Activated gamma-delta T cell treated with Interleukin-2 at 50 U/mL for 16 hours (primary cell): ENCODE results near the gene SLC49A4.

Source experiments
- DNase-seq: peaks from one replicate; pipeline ENCODE4 v3.0.0-alpha.2; 2020

The SLC49A4 gene

DNA sequence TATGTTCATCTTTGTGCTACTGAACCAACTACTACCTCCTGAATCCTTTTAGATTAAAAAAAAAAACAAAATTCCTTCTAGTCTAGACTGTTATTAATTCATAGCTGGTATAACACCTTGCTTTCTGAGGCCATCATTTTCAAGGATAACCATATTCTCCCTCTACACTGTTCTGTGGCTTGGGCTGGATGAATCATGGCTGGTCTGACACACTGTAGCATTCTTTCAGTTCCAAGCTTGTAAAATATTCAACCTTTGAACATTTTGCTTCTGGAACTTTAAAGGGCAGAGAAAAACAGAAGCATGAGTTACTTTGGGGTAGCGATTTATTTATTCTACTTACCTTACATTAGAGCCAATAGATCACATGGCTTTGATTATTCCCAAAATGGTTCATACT, 8.8 kb upstream of the SLC49A4 start:
- DNase-seq = no peak

DNA sequence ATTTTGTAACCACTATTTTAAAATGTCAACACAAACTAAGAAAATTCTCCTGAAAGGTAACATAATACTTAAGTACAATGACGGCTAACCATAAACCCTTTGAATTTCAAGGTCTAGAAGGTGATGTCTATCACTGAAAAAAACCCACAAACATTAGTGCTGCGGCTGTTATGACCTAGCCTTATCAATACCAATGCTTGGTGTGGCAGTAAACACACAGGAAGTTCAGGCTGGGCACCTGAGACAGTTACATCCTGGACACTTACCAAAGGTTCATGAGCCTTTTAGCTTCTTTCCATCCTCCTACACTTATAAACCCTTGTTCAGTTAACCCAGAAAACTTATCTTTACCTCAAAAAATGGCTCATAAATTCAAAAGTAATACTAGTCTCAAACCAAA, 7.0 kb upstream of the SLC49A4 start:
- no peak for DNase-seq

DNA sequence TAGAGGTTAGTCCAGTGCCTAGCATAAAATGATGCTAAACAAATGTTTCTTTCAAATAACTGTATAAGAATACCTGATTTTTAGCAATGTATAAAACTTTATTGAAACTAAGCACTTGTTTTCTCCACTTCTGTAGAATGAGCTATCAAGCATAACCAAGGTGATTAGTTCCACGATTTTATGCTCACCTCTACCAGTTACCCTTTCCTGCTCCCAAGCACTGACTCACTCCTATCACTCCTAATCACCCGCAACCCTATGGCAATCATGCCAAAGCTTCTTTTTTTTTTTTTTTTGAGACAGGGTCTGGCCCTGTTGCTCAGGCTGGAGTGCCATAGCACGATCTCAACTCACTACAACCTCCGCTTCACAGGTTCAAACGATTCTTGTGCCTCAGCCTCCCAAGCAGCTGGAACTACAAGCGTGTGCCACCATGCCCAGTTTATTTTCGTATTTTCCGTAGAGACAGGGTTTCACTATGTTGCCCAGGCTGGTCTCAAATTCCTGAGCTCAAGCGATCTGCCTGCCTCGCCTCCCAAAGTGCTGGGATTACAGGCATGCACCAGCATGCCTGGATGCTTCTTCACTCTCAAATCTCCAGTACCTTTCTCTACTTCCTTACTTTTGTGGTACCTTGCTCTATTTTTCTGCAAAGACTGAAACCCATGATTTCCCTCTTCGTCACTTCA, 5.1 kb upstream of the SLC49A4 start:
- no peak for DNase-seq

DNA sequence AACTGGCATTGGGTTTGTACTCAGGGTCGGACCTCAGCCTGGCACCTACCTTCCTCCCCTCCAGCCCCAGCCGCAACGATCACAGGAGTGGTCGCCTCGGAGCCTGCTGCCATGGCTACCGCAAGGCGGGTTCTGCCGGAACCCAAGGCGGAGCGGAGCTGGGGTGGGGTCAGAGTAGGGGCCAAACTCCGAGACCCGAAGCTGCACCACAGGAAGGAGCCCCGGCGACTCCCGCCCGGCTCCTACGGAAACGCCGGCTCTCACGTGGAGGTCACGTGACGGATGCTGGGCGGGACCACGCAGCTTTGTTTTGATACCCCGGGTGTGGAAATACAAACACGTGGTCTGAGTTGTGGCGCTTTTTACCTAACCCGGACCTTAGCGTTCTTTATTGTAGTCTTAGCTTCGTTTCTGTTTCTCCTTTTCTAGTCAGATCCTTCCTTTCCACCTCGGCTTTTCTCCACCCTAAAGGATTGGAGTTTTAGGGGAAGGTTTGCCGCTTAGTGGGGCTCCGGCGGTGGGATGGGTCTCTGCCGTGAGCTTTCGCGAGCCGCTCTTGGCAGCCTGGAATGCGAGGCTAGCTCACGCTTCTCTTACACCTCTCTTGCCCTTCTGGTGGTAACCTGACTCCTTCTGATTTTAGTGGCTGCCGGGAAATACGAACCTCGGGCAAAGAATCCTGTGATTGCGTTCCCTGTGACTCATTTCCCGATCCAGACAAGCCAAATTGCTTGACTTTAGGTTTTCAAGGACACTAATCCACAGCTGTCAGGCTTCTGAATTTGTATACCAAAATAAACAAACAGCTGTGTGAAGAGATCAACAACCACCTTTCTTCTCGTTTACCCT, 1.1 kb upstream of the SLC49A4 start, which contains the start of gene HSPBAP1:
TSS of gene HSPBAP1 (minus strand) at position 264 of the 849 bp plus-strand sequence. CDS start at position 113, 151 bp downstream.
- DNase-seq = peak; percentile 90

DNA sequence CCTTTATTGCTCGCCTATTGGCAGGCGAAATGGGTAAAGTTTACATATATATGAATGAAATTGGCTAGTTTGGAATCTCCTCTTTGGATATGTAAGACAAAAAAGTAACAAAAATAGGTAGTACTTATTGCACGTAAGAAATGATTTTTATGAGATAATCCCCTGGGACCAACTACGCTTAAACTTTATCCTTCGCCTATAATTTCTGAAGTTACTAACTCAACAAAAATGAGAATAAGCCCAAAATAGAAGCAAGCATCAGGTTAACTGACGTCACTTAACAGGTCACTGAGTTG, 438 bp upstream of the SLC49A4 start:
- DNase-seq = no peak

DNA sequence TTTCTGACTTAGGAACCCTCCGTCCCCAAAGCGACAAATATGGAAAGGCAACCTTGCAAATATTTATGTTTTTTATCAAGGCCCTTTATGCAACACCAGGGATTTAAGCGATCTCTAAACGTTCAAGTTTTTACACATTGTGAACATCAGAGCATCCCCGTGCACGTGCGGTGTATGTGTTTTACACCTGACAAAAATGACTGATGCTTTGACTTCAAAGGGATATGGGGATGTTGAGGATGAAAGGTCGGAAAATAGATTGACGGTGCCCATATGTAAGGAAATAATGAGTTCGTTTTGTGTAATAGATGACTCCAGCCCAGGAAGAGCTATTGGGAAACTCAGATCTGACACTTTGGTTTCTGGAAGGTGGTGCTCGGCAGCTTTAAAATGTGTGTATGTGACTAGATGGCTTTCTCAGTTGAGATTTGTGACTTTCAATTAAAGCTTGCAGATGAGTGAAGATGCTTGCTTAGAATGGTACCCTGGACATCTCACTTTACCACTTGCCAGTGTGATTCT, 866 bp downstream of the SLC49A4 start:
- DNase-seq = no peak

DNA sequence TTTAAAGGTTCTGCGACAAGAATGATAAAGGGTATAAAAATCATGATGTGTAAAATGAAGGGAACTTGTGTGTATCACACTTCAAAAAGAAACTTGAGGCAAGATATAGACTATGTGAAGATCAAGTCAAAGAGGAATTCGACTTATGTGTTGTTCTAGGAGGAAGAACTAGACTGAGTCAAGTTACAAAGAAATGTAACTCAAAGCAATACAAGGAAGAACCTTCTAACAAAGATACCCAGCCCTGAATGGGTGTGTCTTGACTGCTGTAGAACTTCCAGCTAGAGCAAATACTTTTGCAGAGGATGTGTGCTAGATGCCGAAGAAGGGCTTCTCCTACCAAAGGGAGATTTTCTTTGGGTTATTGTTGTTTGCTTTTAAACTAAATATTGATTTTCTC, 2.4 kb downstream of the SLC49A4 start:
- DNase-seq = no peak

DNA sequence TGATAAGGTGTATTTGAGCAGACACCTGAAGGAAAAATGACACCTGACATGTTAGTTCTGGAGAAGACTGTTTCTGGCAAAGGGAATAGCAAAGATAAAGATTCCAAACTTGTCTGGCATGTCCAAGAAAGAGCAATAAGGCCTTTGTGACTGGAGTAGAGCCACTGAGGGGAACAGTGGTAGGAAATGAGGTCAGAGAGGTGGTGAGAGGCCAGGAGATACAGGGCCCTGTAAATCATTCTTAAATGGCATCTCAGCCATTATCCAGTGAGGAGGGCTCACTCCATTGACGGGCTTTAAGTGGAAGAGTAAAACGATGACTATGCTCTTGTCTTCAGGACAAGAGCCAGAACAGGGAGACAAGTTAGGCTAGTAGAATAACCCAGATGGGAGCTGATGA, 4.5 kb downstream of the SLC49A4 start:
- DNase-seq = no peak

DNA sequence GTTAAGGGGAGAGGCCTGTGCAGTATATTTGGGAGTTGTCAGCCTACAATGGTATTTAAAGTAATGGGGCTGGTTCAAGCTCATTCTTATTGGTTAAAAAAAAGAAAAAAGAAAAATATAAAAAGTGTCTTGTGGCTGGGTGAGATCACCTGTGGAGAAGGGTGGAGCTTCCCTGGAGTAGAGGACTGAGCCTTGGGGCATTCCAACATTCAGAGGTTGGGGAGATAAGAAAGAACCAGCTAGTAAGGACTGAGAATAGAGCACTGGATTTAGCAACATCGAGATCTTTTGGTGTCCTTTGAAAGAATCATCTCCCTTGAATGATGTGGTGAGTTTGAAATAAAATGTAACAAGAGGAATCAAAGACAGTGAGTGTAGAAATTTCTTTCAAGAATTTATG, 5.2 kb downstream of the SLC49A4 start:
- no peak for DNase-seq

DNA sequence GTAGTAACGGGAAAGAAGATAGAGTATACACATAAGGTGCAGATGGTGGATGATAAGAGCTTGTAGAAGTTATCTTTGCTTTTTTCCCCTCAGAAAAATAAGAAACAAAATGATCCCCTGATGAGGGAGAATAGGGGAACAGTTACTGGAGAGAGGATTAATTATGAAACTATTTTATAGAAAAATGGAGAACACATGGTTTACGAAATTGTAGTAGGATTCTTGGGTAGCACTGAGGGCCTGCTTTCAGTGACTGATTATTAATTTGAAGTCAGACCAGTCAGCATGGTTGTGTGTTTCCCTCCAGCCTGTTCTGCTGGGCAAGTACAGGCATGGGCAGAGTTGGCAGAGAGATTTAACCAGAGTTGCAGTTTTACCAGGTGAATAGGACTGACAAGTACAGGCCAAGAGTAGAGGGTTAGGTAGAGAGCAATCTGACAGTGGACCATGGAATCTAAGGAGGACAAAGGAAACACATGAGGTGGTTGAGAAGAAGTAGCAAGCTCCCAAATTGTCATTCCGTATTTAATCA, 5.9 kb downstream of the SLC49A4 start:
- DNase-seq = no peak

DNA sequence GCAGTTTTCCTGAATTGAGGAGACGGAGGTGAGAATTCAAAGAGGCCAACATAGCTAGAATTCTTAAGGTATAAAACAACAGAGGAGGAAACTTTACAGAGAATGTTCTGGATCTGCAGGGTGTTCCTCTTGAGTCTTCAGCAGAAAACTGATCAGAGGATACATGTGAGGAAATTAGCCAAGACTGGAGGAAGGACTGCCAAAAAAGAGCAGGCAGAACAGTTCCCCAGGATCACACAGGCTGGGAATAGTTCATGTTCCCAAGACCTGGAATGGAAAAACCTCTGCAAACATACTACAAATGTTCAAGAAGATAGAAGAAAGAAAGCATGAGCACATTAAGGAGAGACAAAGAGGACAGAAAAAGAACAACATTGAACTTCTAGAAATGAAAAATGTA, 7.5 kb downstream of the SLC49A4 start:
- no peak for DNase-seq

DNA sequence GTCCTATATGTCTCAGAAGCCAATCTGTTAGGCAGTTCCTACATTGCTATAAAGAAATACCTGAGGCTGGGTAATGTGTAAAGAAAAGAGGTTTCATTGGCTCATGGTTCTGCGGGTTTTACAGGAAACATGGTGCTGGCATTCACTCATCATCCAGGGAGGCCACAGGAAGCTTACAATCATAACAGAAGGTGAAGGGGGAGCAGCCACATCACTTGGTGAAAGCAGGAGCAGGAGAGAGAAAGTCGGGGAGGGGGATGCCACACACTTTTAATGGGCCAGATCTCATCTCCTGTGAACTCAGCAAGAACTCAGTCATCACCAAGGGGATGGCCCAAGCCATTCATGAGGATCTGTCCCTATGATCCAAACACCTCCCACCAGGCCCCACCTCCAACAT, 9.1 kb downstream of the SLC49A4 start:
- no peak for DNase-seq

DNA sequence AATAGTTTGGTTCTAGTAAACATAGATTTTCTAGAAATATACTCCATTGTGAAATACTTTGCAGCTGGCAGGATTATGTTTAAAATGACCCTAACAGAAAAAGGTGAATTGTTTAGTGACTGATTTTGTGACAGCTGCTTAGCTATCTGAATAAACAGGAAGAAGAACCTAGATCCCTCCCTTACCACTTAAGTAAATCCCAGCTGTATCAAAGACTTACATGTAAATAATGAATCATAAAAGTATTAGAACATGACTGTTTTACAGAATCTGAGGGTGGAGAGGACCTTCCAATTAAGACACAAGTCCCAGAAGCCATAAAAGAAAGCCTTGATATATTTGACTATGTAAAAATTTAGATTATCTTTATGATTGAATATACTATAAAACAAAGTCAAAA, 15.9 kb downstream of the SLC49A4 start:
- DNase-seq = no peak

DNA sequence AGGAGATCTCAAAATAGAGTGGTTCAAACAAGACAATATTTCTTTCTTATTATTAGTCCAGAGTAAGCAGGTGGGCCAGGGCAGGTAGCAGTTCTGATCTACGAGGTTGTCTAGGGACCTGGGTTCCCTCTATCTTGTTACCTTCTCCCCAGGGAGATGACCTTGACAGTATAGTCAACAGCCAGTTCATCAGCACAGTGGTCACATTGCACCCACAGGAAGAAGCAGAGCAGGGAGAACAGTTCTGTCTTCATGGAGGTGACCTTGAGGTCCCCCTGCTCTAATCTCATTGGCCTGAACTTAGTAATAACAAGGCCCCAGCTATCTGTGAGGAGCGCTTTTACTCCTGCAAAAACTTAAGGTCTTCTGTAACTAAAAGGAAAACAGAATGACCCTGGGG, 21.7 kb downstream of the SLC49A4 start:
- no peak for DNase-seq

DNA sequence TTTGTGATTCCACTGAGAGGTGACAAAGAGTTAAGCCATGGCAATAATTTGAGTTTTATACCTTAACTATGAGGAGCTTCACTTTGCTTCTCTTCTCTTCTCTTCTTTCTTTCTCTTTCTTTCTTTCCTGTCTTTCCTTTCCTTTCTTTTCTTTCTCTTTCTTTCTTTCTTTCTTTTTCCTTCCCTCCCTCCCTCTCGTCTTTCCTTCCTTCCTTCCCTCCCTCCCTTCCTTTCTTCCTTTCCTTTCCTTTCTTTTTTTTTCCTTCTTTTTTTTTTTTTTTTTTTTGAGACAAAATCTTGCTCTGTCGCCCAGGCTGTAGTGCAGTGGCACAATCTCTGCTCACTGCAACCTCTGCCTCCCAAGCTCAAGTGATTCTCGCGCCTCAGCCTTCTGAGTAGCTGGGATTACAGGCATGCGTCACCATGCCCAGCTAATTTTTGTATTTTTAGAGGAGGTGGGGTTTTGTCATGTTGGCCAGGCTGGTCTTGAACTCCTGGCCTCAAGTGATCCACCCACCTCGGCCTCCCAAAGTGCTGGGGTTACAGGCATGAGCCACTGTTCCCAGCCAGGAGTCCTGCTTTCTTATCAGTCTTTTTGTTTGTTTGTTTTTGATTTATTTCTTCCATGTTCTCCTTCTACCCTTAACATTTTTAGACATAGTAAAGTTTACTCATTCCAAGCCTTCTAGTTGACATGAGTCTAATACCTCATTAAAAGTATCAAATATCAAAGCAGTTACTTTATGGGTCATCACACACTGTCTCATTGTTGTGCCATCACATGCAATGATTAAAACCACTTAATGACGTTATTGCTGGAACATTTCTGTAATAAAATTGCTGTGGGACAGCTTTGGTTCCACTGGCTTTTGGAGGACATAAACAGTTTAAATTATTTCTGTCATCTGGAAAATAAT, 29.9 kb downstream of the SLC49A4 start:
- no peak for DNase-seq

DNA sequence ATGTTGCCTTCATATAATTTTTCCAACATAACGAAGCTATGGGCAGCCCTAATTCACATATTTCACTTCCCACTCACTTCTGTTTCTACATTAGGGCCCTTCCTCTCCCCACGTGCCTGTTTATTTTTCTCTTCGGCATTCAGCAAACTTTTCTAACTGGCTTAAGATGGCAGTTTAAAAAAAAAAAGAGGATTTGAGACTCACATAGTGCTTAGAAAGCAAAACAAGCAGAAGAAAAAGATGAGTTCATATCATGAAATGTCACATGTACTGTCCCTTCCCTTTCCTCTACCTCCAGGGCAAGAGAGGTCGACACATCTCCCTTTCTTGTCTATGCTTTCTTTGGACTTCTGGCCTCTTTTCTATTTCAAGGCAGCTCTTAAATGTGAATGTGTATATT, 30.6 kb downstream of the SLC49A4 start:
- no peak for DNase-seq

DNA sequence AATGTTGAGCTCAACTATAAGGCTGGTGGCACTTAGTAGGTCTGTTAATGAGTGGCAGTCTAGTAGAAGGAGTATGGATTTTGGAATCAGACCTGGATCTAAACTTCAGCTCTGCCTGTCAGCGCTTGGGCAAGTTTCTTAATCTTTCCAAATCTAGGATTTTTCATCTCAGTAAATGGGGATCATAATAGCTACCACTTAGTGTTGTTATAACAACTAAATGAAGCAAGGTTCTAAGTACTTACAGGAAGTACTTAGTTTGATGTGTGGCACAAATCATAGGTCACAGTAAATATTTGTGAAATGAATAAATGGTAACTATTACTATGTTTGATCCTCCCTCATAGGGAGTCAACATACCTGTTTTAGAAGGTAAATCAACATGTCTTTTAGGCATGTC, 31.4 kb downstream of the SLC49A4 start:
- DNase-seq = no peak

DNA sequence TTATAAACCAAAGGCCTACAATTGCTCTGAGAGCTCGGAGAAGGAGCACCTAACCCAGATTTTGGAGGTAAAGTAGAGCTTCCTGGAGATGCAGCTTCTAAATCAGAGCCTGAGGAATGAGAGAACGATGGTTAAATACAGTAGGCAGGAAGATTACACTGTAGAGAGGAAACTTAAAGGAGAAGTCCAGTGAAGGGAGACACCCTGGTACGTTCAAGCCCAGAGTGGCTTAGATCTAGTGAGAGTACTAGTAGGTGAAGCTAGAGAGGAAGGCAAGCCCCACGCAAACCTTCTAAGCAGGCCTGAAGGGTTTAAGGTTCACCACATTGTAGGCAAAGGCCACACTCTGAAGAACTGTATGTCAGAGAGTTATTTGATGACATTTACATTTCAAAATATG, 33.4 kb downstream of the SLC49A4 start:
- DNase-seq = no peak

DNA sequence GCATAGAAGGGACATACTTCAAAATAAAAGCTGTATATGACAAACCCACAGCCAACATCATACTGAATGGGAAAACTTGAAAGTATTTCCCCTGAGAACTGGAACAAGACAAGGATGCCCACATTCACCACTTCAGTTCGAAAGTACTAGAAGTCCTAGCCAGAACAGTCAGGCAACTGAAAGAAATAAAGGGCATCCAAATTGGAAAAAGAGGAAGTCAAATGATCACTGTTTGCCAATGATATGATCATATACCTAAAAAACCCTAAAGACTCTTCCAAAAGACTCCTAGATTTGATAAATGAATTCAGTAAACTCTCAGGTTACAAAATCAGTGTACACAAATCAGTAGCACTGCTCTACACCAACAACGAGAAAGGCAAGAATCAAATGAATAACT, 40.7 kb downstream of the SLC49A4 start:
- DNase-seq = no peak

DNA sequence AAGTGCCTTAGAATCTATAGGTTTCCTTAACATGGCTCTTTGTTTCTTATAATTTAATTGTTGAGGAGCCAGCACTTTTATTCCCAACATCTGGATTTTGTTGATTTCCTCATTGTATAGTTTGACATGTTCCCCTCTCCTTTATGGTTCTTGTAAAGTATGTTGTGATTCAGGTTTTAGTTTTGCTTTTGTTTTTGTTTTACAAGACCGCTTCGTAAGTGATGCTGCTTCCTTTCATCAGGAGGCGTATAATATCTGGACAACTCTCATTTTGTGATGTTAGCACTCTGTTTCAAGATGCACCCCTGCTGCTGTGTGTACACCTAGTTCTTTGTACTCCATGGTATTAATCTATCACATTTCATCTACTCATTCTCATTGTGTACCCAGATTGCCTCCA, 48.7 kb downstream of the SLC49A4 start:
- DNase-seq = no peak

DNA sequence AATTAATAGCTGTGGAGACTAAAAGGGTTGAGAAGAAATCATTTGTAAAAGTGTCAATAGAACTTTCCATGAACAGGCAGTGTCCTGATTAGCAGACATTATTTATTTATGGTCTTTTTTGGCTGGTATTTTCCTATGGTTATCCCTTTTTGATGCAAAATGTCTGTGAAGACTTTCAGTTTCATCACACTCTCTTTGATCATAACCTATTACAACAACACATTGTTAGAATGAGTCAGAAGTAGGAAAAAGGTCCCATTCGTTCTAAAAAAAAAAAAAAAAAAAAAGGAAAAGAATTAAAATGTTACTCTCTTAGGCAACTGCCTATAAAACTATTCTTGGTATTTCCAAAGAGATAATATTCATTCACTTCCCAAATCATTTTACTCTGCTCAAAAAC, 62.1 kb downstream of the SLC49A4 start:
- DNase-seq = no peak

DNA sequence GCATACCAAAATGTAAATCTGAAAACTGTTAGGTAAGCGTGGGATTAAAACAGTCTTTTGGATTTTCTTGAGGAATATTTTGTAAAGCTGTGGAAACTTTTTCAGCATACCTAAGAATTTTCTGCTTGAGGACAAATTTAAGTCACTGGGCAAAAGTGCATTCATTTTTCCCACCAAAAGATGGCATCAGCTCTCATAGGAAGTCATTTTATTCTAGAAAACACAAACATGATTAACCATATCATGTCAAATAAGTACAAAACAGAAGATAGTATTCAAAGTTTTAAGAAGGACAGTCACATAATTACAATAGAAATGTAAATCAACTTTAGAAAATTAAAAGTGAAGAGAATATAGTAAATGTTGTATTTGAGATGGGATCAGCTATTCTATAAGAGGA, 63.5 kb downstream of the SLC49A4 start:
- DNase-seq = no peak
